CD4-positive, alpha-beta T cell (primary cell): ENCODE data around the gene RAD18. TPM values are rescaled to one million over a fixed set of nuclear protein-coding genes. Genes with fewer than 3 reads are reported as not detected.
A peak's percentile ranks its signal among the peaks of the same experiment; 100 is the strongest.

Experiments used
- ATAC-seq: fragments of 200-7000 bp; cut with Tn5 transposase; one replicate; pipeline ENCODE4 v1.10.0; 2022; ENCODE audit warnings: mild to moderate bottlenecking; ENCODE audit not compliant: poor library complexity
- CTCF ChIA-PET: fragments of 350-600 bp; sonication (Branson Sonifier 250); formaldehyde crosslinking; loops from one replicate; lab custom pipeline; 2021; ENCODE audit warnings: antibody characterized with exemption, inconsistent platforms; lab: Charles Lee
- POLR2A ChIA-PET: fragments of 350-600 bp; sonication (Branson Sonifier 250); formaldehyde crosslinking; loops from one replicate; lab custom pipeline; 2021; ENCODE audit warnings: antibody characterized with exemption, inconsistent platforms; lab: Charles Lee
- DNase-seq, 14 experiments: peaks; one replicate each; pipeline ENCODE4 v3.0.0-alpha.2; 2013 to 2020; ENCODE audit warnings: mixed read lengths in 2 of 14
- H3K27ac ChIP-seq, 2 donors: one replicate each; pipeline versions ENCODE4 v1.5.1 to v1.7.0; 2013; ENCODE audit warnings: low read length in 2 of 2, low read depth in 1 of 2, mild to moderate bottlenecking in 1 of 2
- H3K27me3 ChIP-seq, 2 experiments: 1 replicate in 1 of 2; 2 replicates in 1 of 2; pipeline versions ENCODE4 v1.6.1 to v1.7.0; 2013; ENCODE audit warnings: low read length in 2 of 2, control low read depth in 1 of 2, mild to moderate bottlenecking in 1 of 2, moderate library complexity in 1 of 2; ENCODE audit not compliant: insufficient read depth in 2 of 2, control insufficient read depth in 1 of 2
- H3K36me3 ChIP-seq: one replicate; pipeline ENCODE4 v1.6.1; 2013; ENCODE audit warnings: low read length, control low read depth; ENCODE audit not compliant: insufficient read depth
- H3K4me1 ChIP-seq: one replicate; pipeline ENCODE4 v1.6.1; 2013; ENCODE audit warnings: low read length, control low read depth; ENCODE audit not compliant: insufficient read depth
- H3K4me3 ChIP-seq: one replicate; pipeline ENCODE4 v1.5.1; 2013; ENCODE audit warnings: mild to moderate bottlenecking, low read length, moderate library complexity
- H3K9me3 ChIP-seq, 2 experiments: 1 replicate in 1 of 2; 2 replicates in 1 of 2; pipeline versions ENCODE4 v1.6.1 to v1.7.0; 2013; ENCODE audit warnings: low read length in 2 of 2, mild to moderate bottlenecking in 2 of 2, control low read depth in 1 of 2, moderate library complexity in 1 of 2; ENCODE audit not compliant: control insufficient read depth in 1 of 2, insufficient read depth in 1 of 2
- H3K27ac Mint-ChIP-seq: one replicate; pipeline ENCODE4 v1.8.0; 2020; ENCODE audit warnings: mixed read lengths
- H3K27me3 Mint-ChIP-seq: one replicate; pipeline ENCODE4 v1.8.0; 2021; ENCODE audit warnings: mixed read lengths
- H3K36me3 Mint-ChIP-seq: one replicate; pipeline ENCODE4 v1.8.0; 2021; ENCODE audit warnings: low read depth, mixed read lengths
- H3K4me1 Mint-ChIP-seq: one replicate; pipeline ENCODE4 v1.8.0; 2021; ENCODE audit warnings: low read depth, mixed read lengths
- H3K4me3 Mint-ChIP-seq: one replicate; pipeline ENCODE4 v1.8.0; 2020; ENCODE audit warnings: mild to moderate bottlenecking, mixed read lengths
- H3K9me3 Mint-ChIP-seq: one replicate; pipeline ENCODE4 v1.8.0; 2020; ENCODE audit warnings: mixed read lengths
- intact Hi-C, 2 experiments: fragments of 100-400 bp; cut with DNase I in 1 of 2; cut with micrococcal nuclease in 1 of 2; formaldehyde crosslinking; loops; one replicate each; pipeline versions ENCODE4 v1.15.1 to v1.9.0; 2023 to 2025; cut with DNase I, micrococcal nuclease
- total RNA-seq, 174 experiments: library from RNA in 2 of 174; stranded (reverse) in 2 of 174; gene quantifications; one replicate each; pipeline ENCODE4 v1.2.3 and lab custom pipeline; 2021 to 2026
- TF ChIP-seq, protein P1 (sequence below): fragments of 200-600 bp; IDR thresholded peaks from one replicate; pipeline ENCODE4 v1.8.0; 2022; ENCODE audit warnings: antibody characterized with exemption, mild to moderate bottlenecking

The RAD18 gene
- total RNA-seq, 2 experiments from 2014 or later, result 9.6 to 10.0 TPM

DNA sequence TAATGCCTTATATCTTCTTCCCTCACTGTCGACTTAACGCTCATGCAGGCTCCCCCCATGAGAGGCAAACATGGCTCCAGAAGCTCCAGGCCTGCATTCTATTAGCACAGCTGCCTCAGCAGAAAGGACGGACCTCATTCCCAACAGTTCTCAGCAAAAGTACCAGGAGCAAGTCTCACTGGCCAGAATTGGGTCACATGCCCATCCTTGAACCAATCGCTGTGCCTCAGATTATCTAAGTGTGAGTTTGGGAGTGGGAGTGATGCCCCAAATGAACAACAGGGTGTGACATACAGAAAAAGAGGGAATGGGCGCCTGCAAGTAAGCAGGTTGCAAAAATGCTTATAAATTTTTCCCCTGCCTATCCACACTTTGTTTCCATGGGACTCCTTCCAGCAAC is 4.3 kb upstream of the RAD18 start:
- Histone ChIP-seq H3K4me3 (no peak overlapping the region), H3K27ac (no peak overlapping the region), H3K36me3 (no peaks in the 10 kb centered on the region), H3K9me3 (no peaks in the 10 kb centered on the region), H3K27me3 (peaks cover 0 to 4% of the 10 kb centered on the region in 2 experiments), H3K4me1 (peaks cover 13% of the 10 kb centered on the region)
- H3K4me1 Mint-ChIP-seq, result peaks cover 15% of the 10 kb centered on the region
- ATAC-seq, result no peak
- intact Hi-C loops, result loop anchor here in 1 of 2 experiments (5.0 kb wide), 3 partner anchors 390 to 1355 kb away; partner anchors contain the start of gene SEC13
- TF ChIP-seq, protein P1, sequence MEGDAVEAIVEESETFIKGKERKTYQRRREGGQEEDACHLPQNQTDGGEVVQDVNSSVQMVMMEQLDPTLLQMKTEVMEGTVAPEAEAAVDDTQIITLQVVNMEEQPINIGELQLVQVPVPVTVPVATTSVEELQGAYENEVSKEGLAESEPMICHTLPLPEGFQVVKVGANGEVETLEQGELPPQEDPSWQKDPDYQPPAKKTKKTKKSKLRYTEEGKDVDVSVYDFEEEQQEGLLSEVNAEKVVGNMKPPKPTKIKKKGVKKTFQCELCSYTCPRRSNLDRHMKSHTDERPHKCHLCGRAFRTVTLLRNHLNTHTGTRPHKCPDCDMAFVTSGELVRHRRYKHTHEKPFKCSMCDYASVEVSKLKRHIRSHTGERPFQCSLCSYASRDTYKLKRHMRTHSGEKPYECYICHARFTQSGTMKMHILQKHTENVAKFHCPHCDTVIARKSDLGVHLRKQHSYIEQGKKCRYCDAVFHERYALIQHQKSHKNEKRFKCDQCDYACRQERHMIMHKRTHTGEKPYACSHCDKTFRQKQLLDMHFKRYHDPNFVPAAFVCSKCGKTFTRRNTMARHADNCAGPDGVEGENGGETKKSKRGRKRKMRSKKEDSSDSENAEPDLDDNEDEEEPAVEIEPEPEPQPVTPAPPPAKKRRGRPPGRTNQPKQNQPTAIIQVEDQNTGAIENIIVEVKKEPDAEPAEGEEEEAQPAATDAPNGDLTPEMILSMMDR, result no peak
- H3K27me3 Mint-ChIP-seq, result peaks cover 23% of the 10 kb centered on the region
- no peak overlapping the region for H3K4me3 Mint-ChIP-seq
- no peak overlapping the region for H3K27ac Mint-ChIP-seq
- no peak for DNase-seq
- ChIA-PET POLR2A (no interaction called here), CTCF (interaction anchor here (1.2 kb wide), 1 partner anchor 21 kb away, joined by 3 read pairs; no protein-coding TSS in a partner anchor)
- peaks cover 8% of the 10 kb centered on the region for H3K36me3 Mint-ChIP-seq
- no peaks in the 10 kb centered on the region for H3K9me3 Mint-ChIP-seq

DNA sequence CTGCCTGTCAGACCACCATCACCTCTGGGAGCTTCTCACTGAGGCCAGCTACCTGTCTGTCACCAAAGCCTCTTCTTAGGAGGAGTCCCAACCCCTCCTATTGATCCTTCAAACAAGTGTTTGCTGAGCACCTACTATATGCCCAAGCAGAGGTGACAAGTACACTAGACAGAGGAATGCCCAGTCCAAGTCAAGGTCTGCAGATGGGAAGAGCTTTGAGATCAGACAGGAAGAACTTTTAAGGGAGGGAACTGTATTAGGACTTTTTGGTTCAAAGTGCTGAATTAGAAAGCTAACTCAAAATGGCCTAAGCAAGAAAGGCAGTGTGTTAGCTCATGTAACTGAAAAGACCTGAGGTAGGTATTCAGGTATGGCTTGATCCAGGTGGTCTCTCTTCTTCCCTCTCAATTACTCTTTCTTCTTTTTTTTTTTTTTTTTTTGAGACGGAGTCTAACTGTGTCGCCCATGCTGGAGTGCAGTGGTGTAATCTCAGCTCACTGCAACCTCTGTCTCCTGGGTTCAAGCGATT is 3.6 kb upstream of the RAD18 start:
- Histone ChIP-seq H3K27ac (no peak overlapping the region), H3K27me3 (peaks cover 0 to 4% of the 10 kb centered on the region in 2 experiments), H3K36me3 (no peaks in the 10 kb centered on the region), H3K9me3 (no peaks in the 10 kb centered on the region), H3K4me3 (no peak overlapping the region), H3K4me1 (peaks cover 19% of the 10 kb centered on the region)
- intact Hi-C loops, result loop anchor here in 1 of 2 experiments (5.0 kb wide), 3 partner anchors 390 to 1355 kb away; partner anchors contain the start of gene SEC13
- POLR2A ChIA-PET, result no interaction called here
- peaks cover 23% of the 10 kb centered on the region for H3K27me3 Mint-ChIP-seq
- TF ChIP-seq, protein P1, result no peak
- CTCF ChIA-PET, result interaction anchor here (1.2 kb wide), 1 partner anchor 21 kb away, joined by 3 read pairs; no protein-coding TSS in a partner anchor
- H3K27ac Mint-ChIP-seq, result no peak overlapping the region
- no peak overlapping the region for H3K4me3 Mint-ChIP-seq
- peaks cover 22% of the 10 kb centered on the region for H3K4me1 Mint-ChIP-seq
- peaks cover 8% of the 10 kb centered on the region for H3K36me3 Mint-ChIP-seq
- H3K9me3 Mint-ChIP-seq, result no peaks in the 10 kb centered on the region
- ATAC-seq (no peak), DNase-seq (peak in 1 of 14 experiments; percentile 4)

DNA sequence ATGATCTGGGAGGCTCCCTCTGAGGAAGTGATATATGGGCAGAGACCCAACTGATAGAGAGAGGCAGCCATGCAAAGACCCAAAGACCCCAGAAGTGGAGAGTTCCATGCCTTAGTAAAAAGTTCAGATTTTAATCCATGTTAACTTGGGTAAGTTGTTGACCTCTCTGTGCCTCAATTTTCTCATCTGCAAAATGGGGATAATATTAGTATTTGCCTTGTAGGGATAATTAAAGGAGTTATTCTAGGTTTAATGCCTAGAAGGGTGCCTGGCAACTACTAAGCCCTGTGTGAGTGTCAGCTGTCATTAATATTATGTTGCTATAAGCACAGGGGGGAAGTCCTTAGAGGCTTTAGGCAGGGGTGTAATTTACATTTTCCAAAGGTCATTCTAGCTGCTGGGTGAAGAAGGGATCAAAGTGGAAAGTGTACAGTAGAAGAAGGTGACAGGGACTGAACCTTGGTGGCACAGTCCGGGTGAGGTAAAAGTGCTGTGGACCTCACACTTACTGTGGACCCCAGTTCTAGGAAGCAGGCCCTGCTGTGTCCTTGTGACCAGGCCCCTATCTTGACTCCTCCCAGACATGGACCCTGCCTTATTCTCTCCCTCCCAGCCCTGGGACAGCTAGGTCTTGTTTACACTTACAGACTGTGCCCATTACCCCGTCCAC is 3.0 kb upstream of the RAD18 start:
- Histone ChIP-seq H3K27me3 (peaks cover 0 to 4% of the 10 kb centered on the region in 2 experiments), H3K4me3 (no peak overlapping the region), H3K36me3 (no peaks in the 10 kb centered on the region), H3K9me3 (no peaks in the 10 kb centered on the region), H3K4me1 (peaks cover 18% of the 10 kb centered on the region), H3K27ac (no peak overlapping the region)
- POLR2A ChIA-PET, result no interaction called here
- ATAC-seq (no peak), DNase-seq (no peak)
- CTCF ChIA-PET, result interaction anchor here (1.2 kb wide), 1 partner anchor 22 kb away, joined by 3 read pairs; no protein-coding TSS in a partner anchor
- Mint-ChIP-seq H3K4me1 (peaks cover 28% of the 10 kb centered on the region), H3K4me3 (no peak overlapping the region), H3K27me3 (peaks cover 21% of the 10 kb centered on the region), H3K27ac (no peak overlapping the region), H3K9me3 (no peaks in the 10 kb centered on the region), H3K36me3 (peaks cover 8% of the 10 kb centered on the region)
- intact Hi-C loops, result loop anchor here in 1 of 2 experiments (5.0 kb wide), 3 partner anchors 391 to 1356 kb away; partner anchors contain the start of gene SEC13
- TF ChIP-seq, protein P1, result no peak
